ENCODE measurements around the gene EFNA2.

The EFNA2 gene

GRCh38 chr19:1272423-1273262, 13.0 kb upstream of the EFNA2 start:
- DNase-seq (ENCODE audit: low read depth in 2 of 2): no peak

DNA sequence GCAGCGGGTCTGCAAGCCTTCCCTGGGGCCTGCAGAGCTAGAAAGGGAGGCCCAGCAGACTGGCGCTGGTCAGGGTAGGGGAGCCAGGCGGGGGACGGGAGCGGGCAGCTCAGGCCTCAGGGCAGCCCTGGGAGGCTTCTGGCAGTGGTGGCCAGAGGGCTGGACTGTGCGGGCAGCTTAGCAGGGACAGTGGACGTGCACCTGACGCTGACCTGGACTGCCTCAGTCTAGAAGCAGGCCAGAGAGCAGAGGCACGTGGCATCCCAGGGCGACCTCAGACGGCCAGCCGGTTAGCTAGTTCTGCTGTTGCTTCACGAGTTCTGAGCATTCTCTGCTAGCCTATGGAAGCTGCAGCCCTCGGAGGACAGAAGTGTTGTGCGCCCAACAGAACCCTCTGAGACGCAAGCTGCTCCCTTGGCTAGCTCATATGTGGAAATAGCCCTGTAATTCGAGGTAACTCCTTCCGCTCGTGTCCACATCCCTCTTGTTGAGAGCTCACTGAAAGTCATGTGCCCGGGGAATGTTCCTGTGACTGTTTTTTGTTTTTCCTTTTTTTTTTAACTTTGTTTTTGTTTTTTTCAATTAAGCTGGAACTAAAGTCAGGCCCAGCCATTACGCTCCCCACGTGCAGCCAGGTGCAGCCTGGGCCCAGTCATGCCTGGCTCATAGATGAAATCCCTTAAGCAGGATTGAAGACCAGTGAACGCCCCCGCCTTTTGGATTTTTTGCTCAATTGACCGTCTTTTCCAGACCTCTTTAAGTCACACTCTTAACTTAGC, 12.2 kb upstream of the EFNA2 start:
- DNase-seq (ENCODE audit: low read depth in 2 of 2): no peak

- DNase-seq (ENCODE audit: low read depth in 2 of 2): no peak
Observed at GRCh38 chr19:1274081-1274851, 11.4 kb upstream of the EFNA2 start.

GRCh38 chr19:1274852-1275259, 10.8 kb upstream of the EFNA2 start:
- DNase-seq (ENCODE audit: low read depth in 2 of 2): no peak

- peak; percentile 93 to 97 for DNase-seq (ENCODE audit: low read depth in 2 of 2)
Observed at GRCh38 chr19:1275260-1275975, 10.3 kb upstream of the EFNA2 start, which contains the start of gene FAM174C. Gene FAM174C (plus strand): TSS chr19:1275530. CDS start chr19:1275550, 20 bp downstream.

- DNase-seq (ENCODE audit: low read depth in 2 of 2): no peak
Observed at GRCh38 chr19:1275976-1276627, 9.6 kb upstream of the EFNA2 start.

DNA sequence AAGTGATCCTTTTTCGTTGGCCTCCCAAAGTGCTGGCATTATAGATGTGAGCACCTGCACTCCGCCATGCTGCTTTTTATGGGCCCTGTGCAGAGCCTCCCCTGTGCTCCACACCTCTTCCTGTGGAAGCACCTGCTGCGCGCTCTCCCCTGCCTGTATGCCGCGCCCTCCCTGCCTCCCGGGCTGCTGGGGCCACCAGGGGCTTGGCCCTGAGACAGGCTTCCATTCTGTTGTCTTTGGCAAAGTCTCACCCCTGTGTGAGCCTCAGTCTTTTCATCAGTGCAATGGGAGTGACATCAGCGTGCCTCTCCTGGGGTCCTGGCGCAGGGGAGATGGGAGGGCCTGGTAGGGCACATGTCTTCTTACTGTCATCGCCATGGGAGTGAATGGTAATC, 9.0 kb upstream of the EFNA2 start:
- no peak for DNase-seq (ENCODE audit: low read depth in 2 of 2)

DNA sequence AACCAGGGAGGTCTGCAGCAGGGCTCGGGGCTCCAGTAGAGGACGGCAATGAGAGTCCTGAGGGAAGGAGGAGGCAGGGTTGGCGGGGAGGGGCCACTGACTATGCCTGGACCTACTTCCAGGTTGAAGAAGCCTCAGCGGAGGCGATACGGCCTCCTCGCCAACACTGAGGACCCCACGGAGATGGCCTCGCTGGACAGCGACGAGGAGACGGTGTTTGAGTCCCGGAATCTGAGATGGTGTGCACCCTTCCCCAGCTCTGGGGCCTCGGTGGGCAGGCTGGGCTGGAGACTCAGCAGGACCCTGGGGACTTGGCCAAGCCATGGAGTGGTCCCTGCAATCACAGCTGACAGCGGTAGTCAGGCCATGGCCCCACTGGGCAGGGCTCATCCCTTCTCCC, 8.6 kb upstream of the EFNA2 start:
- no peak for DNase-seq (ENCODE audit: low read depth in 2 of 2)

DNA sequence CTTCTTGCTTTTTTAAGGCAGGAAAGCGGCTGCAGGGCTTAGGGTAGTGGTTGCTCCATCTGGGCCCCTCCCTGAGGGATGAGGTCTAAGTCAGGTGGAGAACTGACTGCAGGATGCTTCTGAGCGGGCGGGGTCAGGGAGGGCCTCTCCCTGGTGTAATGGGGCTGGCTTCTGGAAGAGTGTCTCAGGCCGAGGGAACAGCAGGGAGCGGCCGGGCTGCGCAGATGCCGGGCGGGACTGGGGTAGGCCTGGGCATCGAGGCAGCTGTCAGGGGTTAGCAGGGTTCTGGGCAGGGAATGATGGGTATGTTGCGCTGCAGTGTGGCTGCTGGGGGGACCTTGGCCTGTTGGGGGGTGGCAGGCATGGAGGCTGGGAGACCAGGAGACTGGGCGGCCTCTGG, 7.6 kb upstream of the EFNA2 start:
- DNase-seq (ENCODE audit: low read depth in 2 of 2): no peak

- DNase-seq (ENCODE audit: low read depth in 2 of 2): no peak
Observed at GRCh38 chr19:1278713-1279660, 6.7 kb upstream of the EFNA2 start.

GRCh38 chr19:1279782-1280341, 5.8 kb upstream of the EFNA2 start:
- peak; percentile 56 to 63 for DNase-seq (ENCODE audit: low read depth in 2 of 2)

DNA sequence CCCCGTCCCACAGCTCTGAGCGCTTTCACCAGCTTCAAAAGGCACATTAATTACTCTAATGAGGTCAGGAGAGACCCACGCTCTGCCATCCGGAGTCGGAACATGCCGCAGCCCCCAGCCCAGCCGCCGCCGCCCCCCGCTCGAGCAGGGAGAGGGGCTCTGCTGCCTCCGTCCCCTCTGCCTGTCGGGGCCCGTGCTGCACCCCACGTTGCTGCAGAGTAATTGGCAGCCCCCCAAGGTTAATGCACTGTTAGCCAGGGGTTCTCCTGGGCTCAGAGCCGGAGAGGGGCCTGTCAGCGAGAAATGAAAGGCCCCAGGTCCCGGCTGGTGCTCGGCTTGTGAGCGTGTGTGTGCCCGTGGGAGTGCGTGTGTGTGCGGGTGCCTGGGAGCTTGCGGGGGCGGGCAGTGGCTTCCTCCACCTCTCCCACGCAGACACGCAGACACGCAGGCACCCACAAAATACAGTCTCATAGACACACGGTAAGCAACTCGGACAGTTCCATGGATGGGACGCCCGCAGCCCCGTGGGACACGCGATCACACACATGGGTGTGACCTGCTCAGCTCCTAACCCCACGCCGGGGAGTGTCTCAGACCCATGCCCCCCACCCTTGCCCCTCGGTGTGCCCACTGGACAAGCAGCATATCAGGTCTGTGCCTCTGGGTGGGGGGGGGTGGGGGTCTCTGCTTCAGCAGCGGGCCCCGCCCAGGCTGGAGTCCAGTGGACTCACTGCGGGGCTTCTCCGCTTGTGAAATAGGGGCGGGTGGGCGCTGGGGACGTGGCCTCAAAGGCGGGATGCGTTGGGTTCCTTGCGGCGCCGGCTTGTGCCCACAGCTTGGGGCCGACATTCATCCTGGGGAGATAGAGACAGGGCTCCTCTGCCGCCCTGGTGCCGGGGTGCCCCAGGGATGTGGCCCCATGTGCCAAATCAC, 4.8 kb upstream of the EFNA2 start:
- DNase-seq (ENCODE audit: low read depth in 2 of 2): no peak

DNA sequence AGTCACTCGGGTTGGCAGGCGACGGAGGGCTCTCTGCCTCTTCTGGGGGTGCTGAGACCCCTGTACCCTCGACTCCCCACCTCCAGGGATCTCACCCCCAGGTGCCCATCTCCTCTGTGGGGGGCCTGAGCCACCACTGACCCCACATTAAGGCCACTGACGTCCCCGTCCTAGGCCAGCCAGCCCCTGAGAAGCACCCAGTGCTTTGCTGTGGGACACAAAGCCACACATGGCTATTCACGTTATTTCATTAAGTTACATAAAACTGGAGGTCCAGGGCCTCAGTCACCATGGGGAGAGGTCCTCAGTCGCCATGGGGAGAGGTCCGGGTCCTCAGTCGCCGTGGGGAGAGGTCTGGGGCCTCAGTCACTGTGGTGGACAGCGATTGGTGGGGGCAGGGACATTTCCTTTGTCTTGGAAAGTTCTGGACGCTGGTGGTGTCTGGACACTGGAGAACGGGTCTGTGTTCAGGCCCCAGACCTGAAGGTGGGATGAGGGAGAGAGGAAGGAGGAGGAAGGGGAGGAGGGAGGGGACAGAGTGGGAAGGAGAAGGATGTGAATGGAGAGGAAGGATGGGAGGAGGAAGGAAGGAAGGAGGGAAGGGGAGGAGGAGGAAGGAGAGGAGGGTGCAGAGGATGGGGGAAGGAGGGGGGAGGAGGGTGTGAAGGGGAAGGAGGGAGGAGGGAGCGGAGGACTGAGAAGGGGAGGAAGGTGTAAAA, 3.9 kb upstream of the EFNA2 start:
- DNase-seq (ENCODE audit: low read depth in 2 of 2): no peak

DNA sequence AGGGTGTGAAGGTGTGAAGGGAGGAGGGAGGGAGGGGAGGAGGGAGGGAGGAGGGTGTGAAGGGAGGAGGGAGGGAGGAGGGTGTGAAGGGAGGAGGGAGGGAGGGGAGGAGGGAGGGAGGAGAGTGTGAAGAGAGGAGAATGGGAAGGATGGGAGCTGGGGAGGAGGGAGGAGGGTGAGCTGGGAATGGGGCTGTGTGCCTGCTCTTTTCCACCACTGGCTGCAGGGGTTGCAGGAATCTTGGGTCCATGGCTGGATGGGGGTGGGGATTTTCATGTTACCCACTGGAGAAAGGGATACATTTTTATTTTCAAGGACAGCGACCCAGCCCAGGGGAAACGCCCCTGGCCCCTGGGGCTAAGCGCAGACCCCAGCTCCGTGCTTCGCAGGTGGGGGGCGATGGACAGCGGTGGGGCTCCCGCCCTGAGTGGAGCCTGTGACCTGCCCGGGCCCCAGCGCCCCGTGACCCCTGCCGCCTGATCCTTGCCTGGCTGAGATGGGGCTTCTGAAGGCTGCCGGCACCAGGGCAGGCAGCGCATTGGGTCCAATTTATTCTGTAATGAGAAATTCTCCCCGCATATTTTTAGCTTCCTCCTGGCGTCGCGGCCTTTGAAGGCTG, 3.0 kb upstream of the EFNA2 start:
- DNase-seq (ENCODE audit: low read depth in 2 of 2): no peak

DNA sequence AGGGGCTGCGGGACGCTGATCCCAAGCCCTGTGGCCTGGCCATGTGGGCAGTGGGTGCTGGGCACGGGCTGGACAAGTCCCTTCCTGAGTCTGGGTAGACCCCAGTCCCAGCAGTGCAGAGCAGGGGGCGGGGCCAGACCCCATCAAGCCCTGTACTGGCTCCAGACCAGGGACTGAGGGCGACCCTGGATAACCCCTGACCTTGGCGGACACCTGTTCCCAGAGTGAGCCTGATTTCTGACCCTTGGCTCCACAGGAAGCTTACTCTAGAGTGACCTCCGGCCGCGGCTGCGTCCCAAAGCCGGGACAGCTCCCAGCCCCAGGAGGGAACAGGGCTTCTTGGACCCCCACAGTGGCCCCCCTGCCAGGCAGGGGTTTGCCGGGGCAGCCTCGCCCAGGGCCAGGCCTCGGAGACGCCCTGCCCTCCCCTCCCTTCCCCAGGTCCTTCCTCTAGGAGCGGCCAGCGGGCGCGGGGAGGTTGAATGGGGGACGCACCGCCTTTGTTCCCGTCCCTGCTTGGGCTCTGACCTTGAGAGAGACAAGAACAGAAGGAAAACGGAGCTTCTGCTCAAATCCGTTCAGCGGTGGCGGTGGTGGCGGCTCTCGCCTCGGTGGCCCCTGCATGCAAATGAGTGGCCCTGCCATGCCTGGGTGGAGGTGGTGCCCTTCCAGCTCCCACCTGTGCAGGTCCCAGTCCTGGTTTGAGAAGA, 2.3 kb upstream of the EFNA2 start:
- DNase-seq (ENCODE audit: low read depth in 2 of 2): no peak

- no peak for DNase-seq (ENCODE audit: low read depth in 2 of 2)
Observed at GRCh38 chr19:1283917-1284292, 1.8 kb upstream of the EFNA2 start.

Measured in activated CD8-positive, alpha-beta memory T cell treated with anti-CD3 and anti-CD28 coated beads for 4 hours (primary cell).